Uterus (tissue), 2 donors: ENCODE data around the gene PPP1R16B.

Experiments
- POLR2A ChIP-seq, 2 donors: fragments of 450-650 bp; IDR thresholded peaks; one replicate each; pipeline ENCODE4 v1.6.1; 2016; ENCODE audit warnings: antibody characterized with exemption in 2 of 2, mild to moderate bottlenecking in 1 of 2, moderate library complexity in 1 of 2
- TF ChIP-seq, protein P1 (sequence below), 4 experiments: fragments of 200-600 bp in 2 of 4; fragments of 450-650 bp in 2 of 4; sonication (generic) in 2 of 4; IDR thresholded peaks; one replicate each; pipeline ENCODE4 v1.5.1; 2016 to 2019; ENCODE audit warnings: antibody characterized with exemption in 4 of 4, mild to moderate bottlenecking in 2 of 4, moderate library complexity in 1 of 4

GRCh38 chr20:38835792-38836191, 30.3 kb downstream of the PPP1R16B start:
- TF ChIP-seq, protein P1, sequence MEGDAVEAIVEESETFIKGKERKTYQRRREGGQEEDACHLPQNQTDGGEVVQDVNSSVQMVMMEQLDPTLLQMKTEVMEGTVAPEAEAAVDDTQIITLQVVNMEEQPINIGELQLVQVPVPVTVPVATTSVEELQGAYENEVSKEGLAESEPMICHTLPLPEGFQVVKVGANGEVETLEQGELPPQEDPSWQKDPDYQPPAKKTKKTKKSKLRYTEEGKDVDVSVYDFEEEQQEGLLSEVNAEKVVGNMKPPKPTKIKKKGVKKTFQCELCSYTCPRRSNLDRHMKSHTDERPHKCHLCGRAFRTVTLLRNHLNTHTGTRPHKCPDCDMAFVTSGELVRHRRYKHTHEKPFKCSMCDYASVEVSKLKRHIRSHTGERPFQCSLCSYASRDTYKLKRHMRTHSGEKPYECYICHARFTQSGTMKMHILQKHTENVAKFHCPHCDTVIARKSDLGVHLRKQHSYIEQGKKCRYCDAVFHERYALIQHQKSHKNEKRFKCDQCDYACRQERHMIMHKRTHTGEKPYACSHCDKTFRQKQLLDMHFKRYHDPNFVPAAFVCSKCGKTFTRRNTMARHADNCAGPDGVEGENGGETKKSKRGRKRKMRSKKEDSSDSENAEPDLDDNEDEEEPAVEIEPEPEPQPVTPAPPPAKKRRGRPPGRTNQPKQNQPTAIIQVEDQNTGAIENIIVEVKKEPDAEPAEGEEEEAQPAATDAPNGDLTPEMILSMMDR (IDR thresholded peaks at IDR 0.05), result no peak
- TF ChIP-seq POLR2A (IDR thresholded peaks at IDR 0.05), result no peak
